GM21576 (cell line): ENCODE results near the gene LARP1.
A peak's percentile ranks its signal among the peaks of the same experiment; 100 is the strongest.
"Not testable (repeated sequence)": the region's sequence is repeated elsewhere in the genome, so short reads cannot be mapped to it uniquely, and the experiment has no call there.

Source experiments
- ATAC-seq: cut with Tn5 transposase; IDR thresholded peaks from one replicate; pipeline ENCODE4 v1.9.1; 2021; ENCODE audit warnings: mild to moderate bottlenecking, moderate library complexity; ENCODE audit not compliant: unreplicated experiment

Gene LARP1

GRCh38 chr5:154759868-154760267, 4.7 kb downstream of the LARP1 start:
- ATAC-seq = not testable (repeated sequence)

GRCh38 chr5:154761046-154761736, 6.0 kb downstream of the LARP1 start:
- ATAC-seq = peak; percentile 41

GRCh38 chr5:154762261-154762660, 7.1 kb downstream of the LARP1 start:
- no peak for ATAC-seq

- no peak for ATAC-seq
Measured at GRCh38 chr5:154762700-154763099, 7.5 kb downstream of the LARP1 start.

- no peak for ATAC-seq
Measured at GRCh38 chr5:154764967-154765366, 9.8 kb downstream of the LARP1 start.

- ATAC-seq = no peak
Measured at GRCh38 chr5:154765396-154765925, 10.3 kb downstream of the LARP1 start.

- no peak for ATAC-seq
Measured at GRCh38 chr5:154766558-154767281, 11.5 kb downstream of the LARP1 start.

- no peak for ATAC-seq
Measured at GRCh38 chr5:154767576-154767975, 12.4 kb downstream of the LARP1 start.

- ATAC-seq = no peak
Measured at GRCh38 chr5:154768207-154768606, 13.0 kb downstream of the LARP1 start.

GRCh38 chr5:154770111-154770510, 14.9 kb downstream of the LARP1 start:
- peak; percentile 57 for ATAC-seq

GRCh38 chr5:154771383-154771901, 16.3 kb downstream of the LARP1 start:
- no peak for ATAC-seq

- ATAC-seq = no peak
Measured at GRCh38 chr5:154773326-154773725, 18.1 kb downstream of the LARP1 start.

GRCh38 chr5:154776167-154776566, 21.0 kb downstream of the LARP1 start:
- ATAC-seq = no peak

- ATAC-seq = no peak
Measured at GRCh38 chr5:154778534-154778933, 23.4 kb downstream of the LARP1 start.

- ATAC-seq = no peak
Measured at GRCh38 chr5:154779105-154779504, 23.9 kb downstream of the LARP1 start.

- no peak for ATAC-seq
Measured at GRCh38 chr5:154780128-154780527, 25.0 kb downstream of the LARP1 start.

- peak; percentile 39 for ATAC-seq
Measured at GRCh38 chr5:154782326-154782725, 27.1 kb downstream of the LARP1 start.

GRCh38 chr5:154782812-154783592, 27.8 kb downstream of the LARP1 start:
- ATAC-seq = peak; percentile 4

GRCh38 chr5:154783774-154784460, 28.7 kb downstream of the LARP1 start:
- peak; percentile 52 for ATAC-seq

- ATAC-seq = no peak
Measured at GRCh38 chr5:154784856-154785255, 29.7 kb downstream of the LARP1 start.

GRCh38 chr5:154786414-154786813, 31.2 kb downstream of the LARP1 start:
- ATAC-seq = no peak
